NOMO-1 treated with DMSO at 0.1 percent for 48 hours (cell line): ENCODE data around the gene MSX2.
A peak's percentile ranks its signal among the peaks of the same experiment; 100 is the strongest.

Experiments used
- DNase-seq: peaks from one replicate; lab custom pipeline; 2025; ENCODE audit not compliant: unreplicated experiment; lab: John Stamatoyannopoulos, UW

The MSX2 gene

DNA sequence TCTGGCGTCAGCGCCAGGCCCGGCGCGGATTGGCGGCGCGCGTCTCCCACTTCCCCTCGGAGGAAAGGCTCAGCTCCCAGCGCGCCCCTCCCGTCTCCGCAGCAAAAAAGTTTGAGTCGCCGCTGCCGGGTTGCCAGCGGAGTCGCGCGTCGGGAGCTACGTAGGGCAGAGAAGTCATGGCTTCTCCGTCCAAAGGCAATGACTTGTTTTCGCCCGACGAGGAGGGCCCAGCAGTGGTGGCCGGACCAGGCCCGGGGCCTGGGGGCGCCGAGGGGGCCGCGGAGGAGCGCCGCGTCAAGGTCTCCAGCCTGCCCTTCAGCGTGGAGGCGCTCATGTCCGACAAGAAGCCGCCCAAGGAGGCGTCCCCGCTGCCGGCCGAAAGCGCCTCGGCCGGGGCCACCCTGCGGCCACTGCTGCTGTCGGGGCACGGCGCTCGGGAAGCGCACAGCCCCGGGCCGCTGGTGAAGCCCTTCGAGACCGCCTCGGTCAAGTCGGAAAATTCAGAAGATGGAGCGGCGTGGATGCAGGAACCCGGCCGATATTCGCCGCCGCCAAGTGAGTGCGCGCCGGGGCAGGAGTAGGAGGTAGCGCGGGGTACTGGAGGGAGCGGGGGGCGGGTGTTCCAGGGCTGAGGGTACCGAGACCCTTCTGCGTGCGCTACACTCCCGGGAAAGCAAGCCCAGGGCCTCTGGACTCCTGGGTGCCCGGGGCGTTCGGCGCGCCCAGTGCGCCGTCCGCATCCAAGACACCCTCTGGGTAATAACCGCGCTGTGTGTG is at the start of gene MSX2:
Gene MSX2, plus strand, starts transcription at position 99 of the 777 bp plus-strand sequence. Its CDS starts 78 bp downstream, at position 177.
- peak; percentile 90 for DNase-seq

DNA sequence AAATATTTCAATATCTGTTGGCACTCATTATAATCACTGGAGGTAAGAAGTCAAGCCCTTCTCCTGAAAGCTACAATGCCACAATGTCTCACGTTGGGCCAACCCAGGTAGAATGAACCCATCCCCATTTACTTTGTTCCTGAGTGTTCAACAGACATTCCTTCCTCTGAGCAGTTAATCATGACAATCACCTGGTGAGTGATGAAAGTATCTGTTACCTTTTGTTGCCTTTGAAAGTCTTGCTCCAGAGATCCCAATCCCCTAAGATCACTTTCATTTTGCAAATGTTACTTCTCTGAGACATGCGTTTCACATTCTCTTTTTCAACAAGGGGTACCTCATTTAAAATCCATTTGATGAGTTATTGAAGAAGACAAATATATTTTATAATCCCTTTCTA is 49.3 kb upstream of the MSX2 start:
- no peak for DNase-seq

DNA sequence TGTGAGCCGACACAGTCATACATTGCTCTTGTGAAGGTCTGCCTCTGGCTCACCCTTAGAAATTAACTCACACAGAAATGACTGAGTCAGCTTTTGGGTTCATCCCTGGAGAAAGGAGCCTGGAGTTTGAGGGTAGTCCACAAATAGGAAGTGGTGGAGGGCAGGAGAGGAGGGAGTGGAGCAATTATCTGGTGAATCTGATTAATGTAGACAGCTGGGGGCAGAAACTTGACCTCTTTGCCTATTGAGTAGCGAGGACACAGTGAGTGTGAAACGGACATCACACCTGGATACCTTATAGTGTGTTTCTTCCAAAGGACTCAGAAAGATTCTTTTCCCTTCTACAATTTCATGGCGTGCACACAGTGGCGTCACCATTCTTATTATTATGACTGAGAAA is 48.5 kb upstream of the MSX2 start:
- no peak for DNase-seq

DNA sequence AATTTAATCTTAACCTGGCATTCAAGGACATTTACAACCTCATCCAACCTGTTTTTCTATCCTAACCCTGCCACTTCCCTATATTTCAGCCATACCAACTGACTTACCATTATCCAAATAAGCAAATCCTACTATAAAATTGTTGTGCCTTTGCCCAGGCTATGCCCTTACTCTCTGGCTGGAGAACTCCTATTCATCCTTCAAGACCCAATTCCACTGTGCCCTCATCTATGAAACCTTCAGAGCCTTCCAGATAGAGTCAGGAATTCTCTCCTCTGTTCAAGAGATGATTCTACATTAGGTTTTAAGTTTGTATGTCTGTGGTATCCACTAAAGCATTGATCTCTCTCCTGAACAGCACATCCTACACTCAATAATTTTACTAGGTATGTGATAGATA is 46.3 kb upstream of the MSX2 start:
- no peak for DNase-seq

DNA sequence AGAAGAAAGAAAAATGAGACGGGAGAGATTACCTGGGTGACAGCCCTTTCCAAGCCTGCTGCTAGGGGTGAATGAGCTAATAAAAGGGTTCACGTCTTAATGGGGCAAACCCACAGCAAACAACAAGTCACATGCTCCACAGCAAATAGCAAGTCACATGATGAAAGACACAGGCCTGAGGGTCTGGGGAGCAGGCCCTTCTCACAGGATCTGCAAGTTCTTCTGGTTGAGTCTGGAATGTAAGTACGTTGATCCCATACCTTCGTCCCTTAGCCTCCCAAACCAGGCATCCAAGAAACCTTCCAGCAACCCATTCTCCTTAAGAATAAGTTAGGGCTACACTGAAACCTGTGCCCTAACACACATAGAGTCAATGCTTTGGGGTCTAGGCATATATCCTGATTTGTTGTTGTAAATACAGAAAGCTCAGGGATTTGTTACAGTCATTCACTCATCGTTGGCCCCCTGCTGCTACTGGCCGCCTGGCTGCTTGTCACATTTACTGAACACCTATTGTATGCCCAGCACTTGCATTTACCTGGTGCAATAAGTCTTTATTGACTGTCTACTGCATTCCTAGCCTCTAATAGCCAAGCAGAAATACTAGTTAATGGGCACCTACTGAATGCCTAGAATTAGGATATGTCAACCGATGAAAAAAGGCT is 43.3 kb upstream of the MSX2 start:
- no peak for DNase-seq

DNA sequence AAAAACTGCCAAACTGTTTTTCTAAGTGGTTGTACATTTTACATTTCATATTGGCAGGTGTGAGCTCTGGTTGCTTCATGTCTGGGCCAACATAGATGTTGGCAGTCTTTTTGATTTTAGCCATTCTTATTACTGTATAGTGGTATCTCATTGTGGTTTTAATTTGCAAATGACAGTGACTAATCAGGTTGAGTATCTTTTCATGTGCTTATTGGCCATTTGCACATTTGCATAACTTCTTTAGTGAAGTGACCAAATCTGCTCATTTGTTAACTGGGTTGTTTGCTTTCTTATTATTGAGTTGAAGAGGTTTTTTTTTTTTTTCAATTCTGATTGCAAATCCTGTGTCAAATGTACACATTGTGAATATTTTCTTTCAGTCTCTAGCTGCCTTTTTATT is 36.9 kb upstream of the MSX2 start:
- DNase-seq = no peak

DNA sequence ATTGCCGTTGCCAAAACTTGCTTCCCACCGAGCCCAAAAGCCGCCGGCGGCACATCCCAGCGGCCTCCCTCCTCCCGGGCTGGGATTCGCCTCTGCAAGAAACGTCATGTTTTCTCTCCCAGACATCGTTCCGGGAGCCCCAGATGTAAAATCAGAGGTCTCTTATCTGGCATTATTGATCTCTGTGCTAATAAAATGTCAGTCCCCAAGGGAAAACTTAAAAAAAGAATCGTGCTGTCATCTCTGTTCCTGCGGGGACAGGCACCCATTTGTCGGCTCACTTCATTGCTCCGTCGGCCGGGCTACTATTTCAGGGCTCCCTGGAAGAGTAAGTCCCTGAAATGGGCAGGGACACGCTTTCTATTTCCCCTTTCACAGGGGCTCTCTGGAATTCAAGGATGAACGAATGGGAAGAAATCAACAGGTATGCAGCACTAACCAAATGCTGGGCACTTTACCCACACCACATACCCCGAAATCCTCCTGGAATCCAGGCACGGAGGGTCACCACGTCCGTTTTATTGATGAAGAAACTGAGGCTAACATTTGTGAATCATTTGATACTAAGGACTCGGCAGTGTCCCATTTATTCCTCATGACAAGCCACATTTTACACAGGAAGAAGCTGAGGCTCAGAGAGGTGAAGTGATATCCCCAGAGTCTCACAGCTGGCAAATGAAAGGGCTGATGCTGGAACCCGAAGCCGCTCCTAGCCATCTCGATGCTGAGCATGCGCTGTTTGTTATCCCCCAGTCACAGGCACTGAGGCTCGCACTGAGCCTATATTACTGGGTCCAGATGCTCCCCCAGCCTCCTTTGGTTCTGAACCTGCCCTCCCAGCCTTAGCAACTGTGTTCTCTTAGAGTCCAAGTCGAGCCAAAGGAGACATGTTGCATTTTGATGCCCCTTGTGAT is 35.7 kb upstream of the MSX2 start:
- DNase-seq = no peak

DNA sequence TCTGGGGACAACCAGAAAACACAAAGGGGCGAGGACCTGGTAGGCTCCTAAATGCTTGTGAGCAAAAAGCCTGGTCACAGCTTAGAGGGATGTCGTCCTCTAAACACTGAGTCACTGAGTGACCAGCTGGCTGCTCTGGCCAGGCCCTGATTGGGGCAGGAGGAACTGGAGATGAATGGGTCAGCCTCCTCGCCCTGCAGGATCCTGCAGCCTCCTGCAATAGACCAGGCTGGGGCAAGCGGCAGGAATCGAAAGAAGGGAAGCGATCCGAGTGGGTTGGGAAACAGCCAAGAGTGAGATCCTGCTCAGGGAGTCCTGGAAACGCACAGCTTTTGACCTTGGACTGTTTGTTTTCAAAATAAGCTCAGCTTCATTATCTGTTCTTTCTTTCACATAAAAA is 34.1 kb upstream of the MSX2 start:
- DNase-seq = no peak

DNA sequence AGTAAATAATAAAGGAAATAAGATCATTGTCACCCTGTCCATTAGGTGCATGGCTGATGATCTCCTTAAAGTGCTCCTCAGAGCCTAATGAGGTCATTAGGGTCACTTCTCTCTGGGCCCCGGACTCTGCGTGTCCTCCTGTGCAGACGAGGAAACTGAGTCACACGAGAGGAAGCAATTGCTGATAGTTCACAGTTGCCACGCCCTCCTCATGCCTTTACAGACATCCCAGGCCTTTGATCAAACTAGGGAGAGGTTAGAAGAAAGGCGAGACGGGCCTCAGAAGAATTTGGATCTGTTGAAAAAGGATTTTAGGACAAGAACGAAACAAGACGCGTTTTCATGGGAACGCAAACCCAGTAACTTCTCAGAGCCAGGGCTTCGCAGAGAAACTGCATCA is 32.0 kb upstream of the MSX2 start:
- DNase-seq = no peak

DNA sequence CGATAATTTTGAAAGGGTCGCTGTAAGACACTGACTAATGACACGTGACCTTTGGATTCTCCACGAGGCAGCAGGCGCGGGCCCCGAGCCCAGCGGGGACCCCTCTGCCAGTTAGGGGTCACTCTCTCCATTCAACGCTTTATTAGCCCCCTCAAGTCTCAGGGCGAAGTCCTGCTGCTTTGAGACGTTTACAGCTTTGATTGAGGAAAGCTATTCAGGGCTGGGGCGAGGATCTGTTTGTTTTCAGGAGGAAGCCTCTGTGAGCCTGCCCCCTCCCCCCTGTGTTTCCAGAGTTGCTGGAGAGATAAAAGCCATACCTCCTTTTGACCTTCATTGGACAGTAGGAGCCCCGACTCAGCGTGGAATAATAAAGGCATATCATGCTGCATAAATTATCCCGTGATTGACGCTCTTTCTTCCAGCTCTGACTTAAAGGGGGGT is 31.4 kb upstream of the MSX2 start:
- DNase-seq = no peak

DNA sequence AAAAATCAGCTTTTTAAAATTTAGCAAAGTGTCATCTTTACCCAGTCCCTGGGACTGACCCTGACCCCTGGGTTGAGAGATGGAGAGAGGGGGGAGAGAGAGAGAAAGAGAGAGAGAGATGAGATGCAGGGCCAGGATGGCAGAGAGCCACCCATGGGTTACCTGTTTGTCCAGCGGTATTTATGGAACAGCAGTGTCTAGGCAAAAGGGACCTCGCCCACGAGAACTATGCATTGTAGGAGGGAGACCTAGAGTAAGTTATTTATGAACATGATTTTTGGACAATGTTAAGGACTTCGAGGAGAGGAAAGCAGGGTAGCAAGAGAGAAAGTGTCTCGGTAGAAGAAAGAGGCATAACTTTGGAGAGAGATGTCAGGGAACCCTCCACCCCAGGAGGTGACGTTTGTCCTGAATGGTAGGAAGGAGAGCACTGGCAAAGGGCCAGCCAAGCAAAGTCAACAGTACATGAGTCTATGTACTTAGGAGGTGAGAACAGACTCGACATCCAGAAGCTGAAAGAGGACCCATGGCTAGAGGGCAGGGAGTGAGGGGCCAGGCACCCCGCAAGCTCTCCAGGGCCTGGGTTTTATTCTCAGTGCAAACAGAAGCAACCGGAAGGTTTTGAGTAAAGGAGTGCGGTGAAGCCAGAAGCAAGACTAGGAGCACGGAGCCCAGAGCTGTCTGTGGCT is 30.5 kb upstream of the MSX2 start:
- no peak for DNase-seq

DNA sequence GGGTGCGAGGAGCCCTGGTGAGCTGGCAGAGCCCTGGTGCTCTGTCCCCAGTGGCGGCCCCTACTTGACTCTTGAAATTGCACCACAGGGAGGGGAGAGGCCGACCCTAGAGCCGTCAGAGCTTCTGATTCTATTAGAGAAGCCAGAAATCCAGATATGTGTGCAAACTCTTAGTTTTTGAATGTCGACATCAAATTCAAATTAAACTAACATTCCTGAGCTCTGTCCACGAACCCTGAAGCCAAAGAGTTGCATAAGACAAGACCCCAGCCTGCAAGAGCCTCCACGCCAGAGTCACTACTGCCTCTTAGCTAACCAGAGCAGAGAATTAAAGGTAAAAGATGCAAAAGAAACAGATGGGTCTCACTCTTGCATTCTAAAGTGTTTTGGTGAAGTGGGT is 29.8 kb upstream of the MSX2 start:
- DNase-seq = no peak

DNA sequence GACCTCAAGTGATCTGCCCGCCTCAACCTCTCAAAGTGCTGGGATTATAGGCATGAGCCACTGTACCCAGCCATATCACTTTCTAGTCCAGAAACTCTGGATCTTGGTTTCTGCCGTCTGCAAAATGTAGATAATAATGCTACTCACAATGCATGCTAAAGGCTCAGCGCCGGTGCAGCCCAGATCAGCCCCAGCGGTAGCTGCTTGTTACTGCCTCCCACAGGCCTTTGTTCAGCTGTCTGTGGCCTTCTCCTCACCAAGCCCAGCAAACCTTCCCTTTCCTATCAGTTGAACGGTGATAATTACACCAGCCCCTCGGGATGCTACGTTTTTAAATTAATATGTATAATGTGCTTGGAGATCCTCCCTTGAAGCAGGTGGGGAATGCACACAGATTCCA is 26.2 kb upstream of the MSX2 start:
- no peak for DNase-seq

DNA sequence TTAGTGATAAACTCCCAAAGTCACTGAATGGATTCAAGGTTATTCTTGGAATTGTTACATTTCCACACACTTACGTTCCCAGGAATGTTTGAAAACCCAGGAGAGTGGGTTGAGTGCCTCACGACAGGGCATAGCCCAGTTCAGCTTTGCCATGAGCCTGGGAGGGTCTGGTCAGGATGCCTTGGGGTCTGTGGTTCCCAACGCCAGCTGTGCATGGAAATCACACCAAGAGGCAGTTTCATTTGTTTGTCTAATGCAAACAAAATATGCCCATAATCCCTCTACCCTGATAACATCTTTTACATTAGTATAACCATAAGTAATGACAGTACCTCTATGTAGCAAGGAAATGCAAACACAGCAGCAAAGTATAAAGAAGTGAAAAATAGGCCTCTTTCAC is 25.3 kb upstream of the MSX2 start:
- DNase-seq = no peak

DNA sequence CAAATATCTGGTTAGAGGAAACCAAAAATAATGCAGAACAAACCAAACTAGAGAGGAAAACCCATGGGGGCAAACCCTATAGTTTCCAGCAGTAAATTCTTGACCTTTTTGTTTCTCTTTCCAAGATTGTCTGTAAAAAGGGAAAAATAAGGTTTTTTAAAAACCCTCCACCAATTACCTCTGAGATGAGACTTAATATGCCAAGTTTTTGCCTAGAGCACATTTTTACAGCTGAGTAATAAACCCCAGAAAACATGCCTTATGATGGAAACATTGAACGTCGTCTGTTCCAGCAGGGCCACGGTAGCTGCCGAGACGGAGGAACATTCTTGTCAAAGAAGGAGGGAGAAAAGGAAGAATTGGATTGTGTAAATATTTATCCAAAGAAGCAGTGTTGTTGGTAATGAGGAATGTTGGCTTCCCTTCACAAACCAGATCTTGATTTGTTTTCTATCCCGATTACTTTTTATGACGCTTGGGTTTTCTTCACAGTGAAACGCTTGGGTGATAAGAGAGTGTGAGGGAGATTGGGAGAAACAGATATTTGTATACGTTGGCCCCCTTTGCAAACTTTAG is 17.3 kb upstream of the MSX2 start:
- DNase-seq = no peak

DNA sequence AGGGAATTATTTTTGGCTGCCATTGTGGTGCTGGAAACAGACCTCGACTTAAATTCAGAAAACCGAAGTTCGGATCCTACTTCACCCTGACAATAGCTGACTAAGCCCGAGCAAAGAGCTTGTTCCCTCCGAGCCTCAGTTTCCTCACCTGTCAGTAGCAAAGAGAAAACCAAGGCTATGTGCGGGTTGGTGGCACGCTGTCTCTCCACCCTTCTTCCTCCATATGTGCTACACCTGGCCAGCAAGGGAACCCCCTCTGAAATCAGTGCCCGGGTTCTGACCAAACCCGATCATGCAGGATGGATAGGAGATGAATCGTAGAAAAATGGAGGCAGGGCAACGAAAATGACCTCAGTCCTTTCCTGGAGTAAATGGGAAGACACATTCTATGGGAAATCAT is 16.7 kb upstream of the MSX2 start:
- DNase-seq = no peak

DNA sequence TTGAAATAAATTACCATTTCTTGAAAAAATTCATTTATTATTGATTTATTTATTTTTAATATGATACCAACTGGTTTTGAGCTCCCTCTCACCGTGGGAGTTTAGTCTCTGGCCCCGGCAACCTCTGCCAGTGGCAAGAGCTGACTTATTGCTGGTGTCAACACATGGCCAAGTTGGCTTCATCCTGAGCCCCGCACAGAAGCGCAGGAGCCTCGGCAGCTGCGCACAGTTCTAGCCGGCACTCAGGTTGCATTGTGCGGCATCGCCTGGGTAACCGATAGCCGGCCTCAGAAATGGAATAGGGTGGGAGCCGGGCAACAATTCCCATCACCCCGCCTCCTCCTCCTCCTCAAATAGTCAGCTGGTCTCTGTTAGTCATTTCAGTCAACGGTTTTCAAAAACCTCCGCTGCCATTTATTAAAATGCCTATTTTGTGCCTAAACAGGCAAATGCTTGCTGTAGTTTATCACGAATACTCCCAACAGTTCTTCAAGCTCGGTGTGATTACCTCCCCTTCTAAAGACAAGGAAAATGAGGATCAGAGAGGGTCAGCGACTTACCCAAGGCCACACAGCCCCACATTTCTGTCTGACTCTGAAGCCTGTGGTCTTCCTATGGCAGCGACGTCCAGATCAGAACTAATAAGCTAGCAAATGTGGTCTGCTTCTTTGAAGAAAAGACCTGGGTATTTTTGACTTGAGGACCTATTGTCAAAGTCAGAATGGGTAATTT is 15.7 kb upstream of the MSX2 start:
- no peak for DNase-seq

DNA sequence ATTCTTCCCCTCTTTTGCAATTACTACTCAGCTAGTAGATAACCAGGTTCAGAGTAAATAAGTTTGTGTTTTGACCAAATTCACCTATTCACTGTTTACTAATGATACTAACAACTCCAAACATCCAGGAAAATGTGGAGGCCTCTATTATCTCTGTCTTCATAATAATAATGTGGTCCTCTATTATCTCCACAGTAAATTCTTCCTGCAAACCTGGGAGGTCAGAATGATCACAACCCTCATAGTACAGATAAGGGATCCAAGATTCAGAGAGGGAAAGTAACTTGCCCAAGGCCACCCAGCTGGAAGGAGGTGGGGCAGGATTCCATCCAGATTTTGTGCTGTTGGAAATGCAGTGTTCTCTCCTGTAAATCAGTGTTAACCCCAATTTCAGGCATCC is 9.6 kb upstream of the MSX2 start:
- no peak for DNase-seq

DNA sequence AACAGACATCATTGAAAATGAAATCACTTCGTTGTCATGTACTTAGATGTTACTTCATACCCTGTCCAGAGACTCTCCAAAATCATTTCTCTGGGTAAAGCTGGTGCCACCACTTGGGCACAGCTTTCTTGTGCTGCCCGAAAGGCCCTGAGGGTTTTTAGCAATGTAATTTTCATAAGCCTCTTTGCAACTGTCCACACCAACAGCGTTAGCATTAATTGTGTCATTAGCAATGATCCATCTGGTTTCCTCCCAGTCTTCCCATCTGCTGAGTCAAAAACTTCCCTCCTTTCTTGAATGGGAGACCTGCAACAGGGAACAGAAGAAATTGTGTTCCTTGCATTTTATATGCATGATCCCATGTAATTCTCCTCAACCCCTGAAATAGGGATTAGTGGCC is 8.6 kb upstream of the MSX2 start:
- no peak for DNase-seq

DNA sequence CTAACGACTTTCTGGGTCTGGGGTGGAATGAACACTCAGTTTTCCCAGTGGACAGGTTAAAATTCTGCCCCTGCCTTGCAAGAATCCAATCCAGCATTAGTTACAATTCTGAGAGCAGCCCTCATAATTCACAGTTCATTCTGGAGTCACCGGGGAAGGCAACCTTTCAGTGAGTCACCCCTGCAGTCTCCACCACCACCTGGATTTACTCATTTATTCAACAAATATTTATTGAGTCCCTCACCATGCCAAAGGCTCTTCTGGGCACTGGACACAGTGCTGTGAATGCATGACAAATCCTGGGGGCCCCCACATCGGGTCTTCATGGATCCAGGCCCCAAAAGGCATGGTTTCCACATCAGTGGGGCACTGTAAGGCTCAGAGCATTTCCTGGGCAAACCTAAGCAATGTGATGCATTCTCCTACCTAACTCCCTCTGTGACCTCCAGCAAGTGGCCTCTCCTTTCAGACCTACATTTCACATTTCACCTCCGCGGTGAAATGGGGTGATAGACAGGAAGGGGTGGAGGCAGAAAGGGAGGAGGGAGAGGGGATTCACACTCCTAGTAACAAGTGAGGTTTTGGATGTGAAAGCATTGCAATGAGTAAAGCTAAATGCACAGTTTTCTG is 6.4 kb upstream of the MSX2 start:
- no peak for DNase-seq
